Natural killer cell treated with Interleukin-12 subunit alpha and Interleukin-12 subunit beta and Interleukin-15 and Interleukin-18, amount 100 ng/mL, for 72 hours (primary cell): ENCODE measurements around the gene ZNF74. TPM values are rescaled to one million over a fixed set of nuclear protein-coding genes. Genes with fewer than 3 reads are reported as not detected.
"Not testable (repeated sequence)": the region's sequence is repeated elsewhere in the genome, so short reads cannot be mapped to it uniquely, and the experiment has no call there.

Source experiments
- ATAC-seq, 2 donors: fragments of 150-1000 bp; cut with Tn5 transposase in 1 of 2; sonication (Bioruptor Pico), chemical (Tn5 transposase) in 1 of 2; 2 replicates each; pipeline ENCODE4 v1.10.0; 2021
- DNase-seq: peaks from one replicate; pipeline ENCODE4 v3.0.0; 2022; ENCODE audit warnings: low spot score
- H3K27ac Mint-ChIP-seq, 2 donors: 1 replicate in 1 of 2; 2 replicates in 1 of 2; pipeline ENCODE4 v1.8.0; 2022; ENCODE audit warnings: mixed read lengths in 2 of 2, mild to moderate bottlenecking in 1 of 2, moderate library complexity in 1 of 2
- H3K27me3 Mint-ChIP-seq, 2 donors: 1 replicate in 1 of 2; 2 replicates in 1 of 2; pipeline ENCODE4 v1.8.0; 2022; ENCODE audit warnings: mixed read lengths in 2 of 2
- H3K36me3 Mint-ChIP-seq: one replicate; pipeline ENCODE4 v1.8.0; 2022; ENCODE audit warnings: mixed read lengths
- H3K4me1 Mint-ChIP-seq, 2 donors: 1 replicate in 1 of 2; 2 replicates in 1 of 2; pipeline ENCODE4 v1.8.0; 2022; ENCODE audit warnings: low read depth in 2 of 2, mixed read lengths in 2 of 2, mild to moderate bottlenecking in 1 of 2
- H3K4me3 Mint-ChIP-seq: one replicate; pipeline ENCODE4 v1.8.0; 2022; ENCODE audit warnings: mixed read lengths
- H3K9me3 Mint-ChIP-seq: 2 replicates; pipeline ENCODE4 v1.8.0; 2022; ENCODE audit warnings: mixed read lengths
- total RNA-seq, 2 donors: library from RNA; stranded (reverse); gene quantifications; one replicate each; pipeline ENCODE4 v1.2.3, GENCODE V29; 2022

The ZNF74 gene
- total RNA-seq, 2 donors from 2014 or later: 3.7 to 11.9 TPM

- Mint-ChIP-seq H3K27me3 (peaks cover 0 to 2% of the 10 kb centered on the region in 2 donors), H3K4me3 (no peak overlapping the region), H3K9me3 (no peaks in the 10 kb centered on the region), H3K4me1 (no peaks in the 10 kb centered on the region), H3K27ac (no peak overlapping the region), H3K36me3 (no peaks in the 10 kb centered on the region)
- ATAC-seq (no peak), DNase-seq (no peak)
These were observed 9.1 kb upstream of the ZNF74 start for GRCh38 chr22:20384865-20385264.

- Mint-ChIP-seq H3K9me3 (no peaks in the 10 kb centered on the region), H3K36me3 (no peaks in the 10 kb centered on the region), H3K4me3 (no peak overlapping the region), H3K4me1 (no peaks in the 10 kb centered on the region), H3K27ac (no peak overlapping the region), H3K27me3 (peaks cover 0 to 2% of the 10 kb centered on the region in 2 donors)
- no peak for ATAC-seq
- no peak for DNase-seq
These were observed 7.6 kb upstream of the ZNF74 start for GRCh38 chr22:20386336-20386735.

DNA sequence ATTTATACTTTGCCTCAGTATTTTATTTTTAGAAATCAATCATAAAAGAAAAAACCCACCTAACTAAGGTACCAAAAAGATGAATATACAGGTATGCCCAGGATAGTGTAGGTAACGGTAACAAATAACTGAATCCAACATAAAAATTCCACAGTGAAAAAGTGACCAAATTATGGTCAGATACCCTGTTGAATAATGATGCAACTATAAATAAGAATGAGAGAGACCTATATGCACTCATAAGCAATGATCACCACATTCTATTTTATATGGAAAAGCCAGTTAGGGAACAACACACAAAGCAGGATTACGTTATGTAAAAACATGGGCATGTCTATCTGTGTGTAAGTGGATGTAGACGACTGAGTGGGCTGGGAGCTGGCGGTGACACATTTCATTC lies 7.0 kb upstream of the ZNF74 start:
- no peaks in the 10 kb centered on the region for H3K4me1 Mint-ChIP-seq
- H3K27ac Mint-ChIP-seq: no peak overlapping the region
- H3K27me3 Mint-ChIP-seq: peaks cover 0 to 2% of the 10 kb centered on the region in 2 donors
- ATAC-seq (no peak), DNase-seq (no peak)
- H3K9me3 Mint-ChIP-seq: no peaks in the 10 kb centered on the region
- no peaks in the 10 kb centered on the region for H3K36me3 Mint-ChIP-seq
- no peak overlapping the region for H3K4me3 Mint-ChIP-seq

DNA sequence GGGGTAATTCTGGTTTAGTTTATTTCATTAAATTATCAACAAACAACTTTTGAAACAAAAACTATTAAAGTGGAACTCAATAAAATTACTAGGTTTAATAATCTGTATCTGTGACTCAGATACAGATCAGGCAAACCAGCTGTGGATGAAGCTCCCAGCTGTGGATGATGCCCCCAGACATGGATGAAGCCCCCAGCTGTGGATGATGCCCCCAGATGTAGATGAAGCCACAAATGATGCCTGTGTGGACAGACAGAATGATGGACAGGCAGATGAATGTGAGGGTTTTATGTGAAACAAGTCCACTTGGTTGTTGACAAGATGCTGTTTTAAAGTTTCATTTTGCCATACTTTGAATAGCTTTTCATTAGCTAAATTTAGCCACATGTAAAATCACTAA lies 5.8 kb upstream of the ZNF74 start:
- Mint-ChIP-seq H3K36me3 (no peaks in the 10 kb centered on the region), H3K4me3 (no peak overlapping the region), H3K27me3 (peaks cover 0 to 2% of the 10 kb centered on the region in 2 donors), H3K4me1 (no peaks in the 10 kb centered on the region), H3K9me3 (no peaks in the 10 kb centered on the region), H3K27ac (no peak overlapping the region)
- ATAC-seq (no peak), DNase-seq (no peak)

DNA sequence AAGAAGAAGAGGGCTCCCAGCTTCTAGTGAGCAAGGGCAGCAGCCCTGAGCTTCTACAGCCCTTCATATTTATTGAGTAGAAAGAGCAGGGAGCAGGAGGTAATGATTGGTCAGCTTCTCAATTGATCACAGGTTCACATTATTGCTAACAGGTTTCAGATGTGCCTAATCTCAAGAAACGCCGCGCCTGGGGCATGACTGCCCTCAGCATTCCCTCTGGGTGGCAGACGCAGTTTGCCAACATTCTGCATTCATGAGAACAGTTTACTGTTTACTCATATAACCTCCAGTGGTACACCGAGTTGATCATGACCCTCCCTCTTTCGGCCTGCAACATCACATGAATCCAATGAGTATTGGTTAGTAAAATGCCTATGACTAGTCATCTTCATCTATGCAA lies 4.7 kb upstream of the ZNF74 start:
- H3K36me3 Mint-ChIP-seq: no peaks in the 10 kb centered on the region
- no peak overlapping the region for H3K27ac Mint-ChIP-seq
- peaks cover 0 to 2% of the 10 kb centered on the region in 2 donors for H3K27me3 Mint-ChIP-seq
- H3K4me1 Mint-ChIP-seq: no peaks in the 10 kb centered on the region
- no peaks in the 10 kb centered on the region for H3K9me3 Mint-ChIP-seq
- H3K4me3 Mint-ChIP-seq: no peak overlapping the region
- no peak for DNase-seq
- no peak for ATAC-seq

DNA sequence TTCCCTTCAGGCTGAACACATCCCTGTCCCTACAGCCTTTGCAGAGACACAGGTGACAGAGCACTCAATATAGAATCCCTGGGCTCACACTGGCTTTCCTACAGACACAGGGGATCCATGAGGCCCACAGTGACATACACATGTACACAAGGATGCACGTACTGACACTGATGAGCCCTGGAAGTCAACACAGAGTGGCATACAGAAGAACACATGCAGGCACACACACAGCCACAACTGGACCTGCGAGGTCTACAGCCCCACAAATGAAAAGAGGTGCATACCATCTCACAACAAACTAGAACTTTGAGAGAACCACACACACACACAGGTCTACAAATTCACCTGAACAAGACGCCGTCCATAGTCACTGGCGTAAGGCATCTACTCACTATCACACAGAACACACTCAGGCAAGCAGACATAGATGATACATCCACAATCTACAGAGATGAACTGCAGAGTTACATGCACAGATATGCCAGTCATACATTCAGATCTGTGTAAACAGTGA lies 3.5 kb upstream of the ZNF74 start:
- H3K4me1 Mint-ChIP-seq: peaks cover 6 to 9% of the 10 kb centered on the region in 2 donors
- H3K9me3 Mint-ChIP-seq: no peaks in the 10 kb centered on the region
- ATAC-seq (no peak), DNase-seq (no peak)
- H3K27me3 Mint-ChIP-seq: peaks cover 0 to 2% of the 10 kb centered on the region in 2 donors
- no peaks in the 10 kb centered on the region for H3K36me3 Mint-ChIP-seq
- no peak overlapping the region for H3K27ac Mint-ChIP-seq
- no peak overlapping the region for H3K4me3 Mint-ChIP-seq

GRCh38 chr22:20391222-20391621 lies 2.7 kb upstream of the ZNF74 start:
- no peaks in the 10 kb centered on the region for H3K9me3 Mint-ChIP-seq
- H3K4me1 Mint-ChIP-seq: peaks cover 11 to 16% of the 10 kb centered on the region in 2 donors
- no peak overlapping the region for H3K27ac Mint-ChIP-seq
- H3K4me3 Mint-ChIP-seq: no peak overlapping the region
- no peak for ATAC-seq
- H3K27me3 Mint-ChIP-seq: no peaks in the 10 kb centered on the region
- DNase-seq: no peak
- H3K36me3 Mint-ChIP-seq: no peaks in the 10 kb centered on the region

GRCh38 chr22:20392365-20392881 lies 1.5 kb upstream of the ZNF74 start:
- ATAC-seq, H3K27me3 Mint-ChIP-seq, DNase-seq, H3K4me3 Mint-ChIP-seq, H3K9me3 Mint-ChIP-seq, H3K36me3 Mint-ChIP-seq, H3K27ac Mint-ChIP-seq: not testable (repeated sequence)
- H3K4me1 Mint-ChIP-seq: peaks cover 11 to 21% of the 10 kb centered on the region in 2 donors

- Mint-ChIP-seq H3K27me3 (no peaks in the 10 kb centered on the region), H3K27ac (peak overlapping the region; percentile 70 to 77), H3K4me1 (peaks cover 13 to 21% of the 10 kb centered on the region in 2 donors), H3K4me3 (peak overlapping the region; percentile 84), H3K9me3 (no peaks in the 10 kb centered on the region), H3K36me3 (no peaks in the 10 kb centered on the region)
- ATAC-seq (peak in 1 of 2 donors; percentile 1), DNase-seq (no peak)
These were observed 807 bp upstream of the ZNF74 start for GRCh38 chr22:20392983-20393704.

- DNase-seq (no peak), ATAC-seq (no peak)
- peaks cover 13 to 21% of the 10 kb centered on the region in 2 donors for H3K4me1 Mint-ChIP-seq
- H3K9me3 Mint-ChIP-seq: no peaks in the 10 kb centered on the region
- H3K27me3 Mint-ChIP-seq: no peaks in the 10 kb centered on the region
- no peaks in the 10 kb centered on the region for H3K36me3 Mint-ChIP-seq
- H3K4me3 Mint-ChIP-seq: peak overlapping the region; percentile 84
- H3K27ac Mint-ChIP-seq: no peak overlapping the region
These were observed 1.4 kb downstream of the ZNF74 start for GRCh38 chr22:20395181-20395906.

DNA sequence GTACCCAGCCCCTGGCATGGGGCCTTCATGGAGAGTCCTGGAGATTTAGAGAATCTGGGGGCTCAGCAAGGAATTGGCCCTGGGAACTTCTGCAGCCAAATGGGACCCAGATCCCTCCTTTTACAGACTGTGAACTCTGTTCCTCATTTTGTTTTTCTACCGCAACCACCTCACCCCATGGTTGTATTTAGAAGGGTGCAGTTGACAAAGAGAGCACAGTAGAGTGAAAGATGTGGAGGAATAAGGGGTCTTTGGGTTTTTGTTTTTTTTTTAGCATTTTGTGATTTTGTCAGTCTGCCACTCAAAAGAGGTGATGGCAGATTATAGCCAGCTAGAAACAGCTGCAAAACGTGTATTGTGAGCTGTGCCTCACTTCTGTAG lies 1.9 kb downstream of the ZNF74 start:
- Mint-ChIP-seq H3K4me3 (peak overlapping the region; percentile 84), H3K27ac (no peak overlapping the region), H3K4me1 (peaks cover 13 to 21% of the 10 kb centered on the region in 2 donors), H3K27me3 (no peaks in the 10 kb centered on the region), H3K36me3 (no peaks in the 10 kb centered on the region), H3K9me3 (no peaks in the 10 kb centered on the region)
- ATAC-seq (no peak), DNase-seq (no peak)

DNA sequence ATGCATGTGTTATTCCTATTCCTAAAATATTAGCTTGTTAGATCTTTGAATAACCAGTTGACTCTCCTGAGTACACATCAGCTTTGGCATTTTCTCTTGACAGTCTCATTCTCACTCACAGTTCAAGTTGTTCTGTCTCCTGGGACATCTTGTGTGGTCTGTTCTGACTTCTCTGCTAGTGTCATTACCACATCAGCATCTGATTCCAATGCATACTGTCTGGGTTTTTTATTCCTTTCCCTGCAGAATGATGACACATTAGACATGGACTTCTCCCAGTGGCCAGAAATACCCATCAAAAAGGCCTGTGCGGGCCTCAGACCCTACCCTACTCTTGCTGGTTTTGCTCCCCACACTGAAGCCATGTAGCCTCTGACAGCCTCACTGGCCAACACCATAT lies 2.7 kb downstream of the ZNF74 start:
- Mint-ChIP-seq H3K4me3 (no peak overlapping the region), H3K27ac (no peak overlapping the region), H3K36me3 (no peaks in the 10 kb centered on the region), H3K27me3 (no peaks in the 10 kb centered on the region), H3K9me3 (no peaks in the 10 kb centered on the region), H3K4me1 (peaks cover 15 to 21% of the 10 kb centered on the region in 2 donors)
- ATAC-seq (no peak), DNase-seq (no peak)

GRCh38 chr22:20397498-20397897 lies 3.5 kb downstream of the ZNF74 start:
- ATAC-seq (no peak), DNase-seq (no peak)
- Mint-ChIP-seq H3K36me3 (no peaks in the 10 kb centered on the region), H3K27ac (no peak overlapping the region), H3K4me3 (no peak overlapping the region), H3K4me1 (peaks cover 16 to 21% of the 10 kb centered on the region in 2 donors), H3K27me3 (no peaks in the 10 kb centered on the region), H3K9me3 (no peaks in the 10 kb centered on the region)

GRCh38 chr22:20398420-20398819 lies 4.5 kb downstream of the ZNF74 start:
- no peak for DNase-seq
- Mint-ChIP-seq H3K9me3 (no peaks in the 10 kb centered on the region), H3K27ac (no peak overlapping the region), H3K4me1 (peaks cover 21 to 27% of the 10 kb centered on the region in 2 donors), H3K27me3 (no peaks in the 10 kb centered on the region), H3K4me3 (no peak overlapping the region), H3K36me3 (no peaks in the 10 kb centered on the region)
- no peak for ATAC-seq
